ENCODE results near the gene CFAP77. TPM values are rescaled to one million over a fixed set of nuclear protein-coding genes. Genes with fewer than 3 reads are reported as not detected.

Gene CFAP77
- total RNA-seq, 1 donor from 2014 or later, result not detected

- Histone ChIP-seq H3K27me3 (ENCODE audit: control insufficient read depth, insufficient read depth, low read length) (peaks cover 88% of the 10 kb centered on the region), H3K36me3 (ENCODE audit: control insufficient read depth, insufficient read depth, low read length) (no peaks in the 10 kb centered on the region), H3K4me3 (ENCODE audit: low read depth, low read length) (no peak overlapping the region)
- no peak for FAIRE-seq
- no peak for DNase-seq (ENCODE audit: low read depth)
- TF ChIP-seq CTCF (IDR thresholded peaks at IDR 0.05; ENCODE audit: insufficient read depth, low read length, severe bottlenecking), result no peak
These were observed 176.2 kb downstream of the CFAP77 start for GRCh38 chr9:132585954-132586829.

GRCh38 chr9:132586830-132587591, 177.0 kb downstream of the CFAP77 start:
- FAIRE-seq (no peak), DNase-seq (ENCODE audit: low read depth) (no peak)
- no peaks in the 10 kb centered on the region for H3K36me3 ChIP-seq (ENCODE audit: control insufficient read depth, insufficient read depth, low read length)
- H3K27me3 ChIP-seq (ENCODE audit: control insufficient read depth, insufficient read depth, low read length), result peaks cover 83% of the 10 kb centered on the region
- no peak overlapping the region for H3K4me3 ChIP-seq (ENCODE audit: low read depth, low read length)
- no peak for TF ChIP-seq CTCF (IDR thresholded peaks at IDR 0.05; ENCODE audit: insufficient read depth, low read length, severe bottlenecking)

GRCh38 chr9:132587592-132587955, 177.6 kb downstream of the CFAP77 start:
- FAIRE-seq, result no peak
- TF ChIP-seq CTCF (IDR thresholded peaks at IDR 0.05; ENCODE audit: insufficient read depth, low read length, severe bottlenecking), result no peak
- peaks cover 82% of the 10 kb centered on the region for H3K27me3 ChIP-seq (ENCODE audit: control insufficient read depth, insufficient read depth, low read length)
- no peak for DNase-seq (ENCODE audit: low read depth)
- no peak overlapping the region for H3K4me3 ChIP-seq (ENCODE audit: low read depth, low read length)
- no peaks in the 10 kb centered on the region for H3K36me3 ChIP-seq (ENCODE audit: control insufficient read depth, insufficient read depth, low read length)

- DNase-seq (ENCODE audit: low read depth) (no peak), FAIRE-seq (no peak)
- peaks cover 77% of the 10 kb centered on the region for H3K27me3 ChIP-seq (ENCODE audit: control insufficient read depth, insufficient read depth, low read length)
- no peak overlapping the region for H3K4me3 ChIP-seq (ENCODE audit: low read depth, low read length)
- no peaks in the 10 kb centered on the region for H3K36me3 ChIP-seq (ENCODE audit: control insufficient read depth, insufficient read depth, low read length)
- no peak for TF ChIP-seq CTCF (IDR thresholded peaks at IDR 0.05; ENCODE audit: insufficient read depth, low read length, severe bottlenecking)
These were observed 178.1 kb downstream of the CFAP77 start for GRCh38 chr9:132588098-132588497.

GRCh38 chr9:132588501-132589147, 178.6 kb downstream of the CFAP77 start:
- peaks cover 2% of the 10 kb centered on the region for H3K36me3 ChIP-seq (ENCODE audit: control insufficient read depth, insufficient read depth, low read length)

More at GRCh38 chr9:132588501-132589147, 178.6 kb downstream of the CFAP77 start:
- Histone ChIP-seq H3K4me3 (ENCODE audit: low read depth, low read length) (no peak overlapping the region), H3K27me3 (ENCODE audit: control insufficient read depth, insufficient read depth, low read length) (peaks cover 71% of the 10 kb centered on the region)
- FAIRE-seq, result no peak
- DNase-seq (ENCODE audit: low read depth), result no peak
- no peak for TF ChIP-seq CTCF (IDR thresholded peaks at IDR 0.05; ENCODE audit: insufficient read depth, low read length, severe bottlenecking)

All from bronchial epithelial cell (primary cell).